Endodermal cell (in vitro differentiated cells): ENCODE measurements around the gene MFSD8. TPM values are rescaled to one million over a fixed set of nuclear protein-coding genes. Genes with fewer than 3 reads are reported as not detected.
"Not testable (repeated sequence)": the region's sequence is repeated elsewhere in the genome, so short reads cannot be mapped to it uniquely, and the experiment has no call there.

Experiments used
- DNase-seq: peaks from one replicate; pipeline ENCODE4 v3.0.0-alpha.2; 2017
- H3K27ac ChIP-seq: 2 replicates; pipeline ENCODE4 v1.5.1; 2013; ENCODE audit warnings: mild to moderate bottlenecking, low read depth, low read length, moderate library complexity
- H3K27me3 ChIP-seq: 2 replicates; pipeline ENCODE4 v1.6.1; 2013; ENCODE audit warnings: mild to moderate bottlenecking, low read length, moderate library complexity; ENCODE audit not compliant: insufficient read depth, control insufficient read depth, poor library complexity, severe bottlenecking
- H3K36me3 ChIP-seq: 2 replicates; pipeline ENCODE4 v1.7.0; 2013; ENCODE audit warnings: mild to moderate bottlenecking, low read length, moderate library complexity; ENCODE audit not compliant: control insufficient read depth, insufficient read depth
- H3K4me1 ChIP-seq: one replicate; pipeline ENCODE4 v1.7.0; 2013; ENCODE audit warnings: low read length; ENCODE audit not compliant: control insufficient read depth, insufficient read depth
- H3K4me3 ChIP-seq: 2 replicates; pipeline ENCODE4 v1.5.1; 2013; ENCODE audit warnings: mild to moderate bottlenecking, low read length, moderate library complexity
- H3K9ac ChIP-seq: 2 replicates; pipeline ENCODE4 v1.6.1; 2013; ENCODE audit warnings: mild to moderate bottlenecking, low read length, moderate library complexity; ENCODE audit not compliant: poor library complexity, severe bottlenecking; ENCODE audit errors: extremely low read depth
- H3K9me3 ChIP-seq: 2 replicates; pipeline ENCODE4 v1.6.1; 2013; ENCODE audit warnings: mild to moderate bottlenecking, low read length, moderate library complexity; ENCODE audit not compliant: control insufficient read depth
- H3K27ac Mint-ChIP-seq: 2 replicates; pipeline ENCODE4 v1.8.0; 2020; ENCODE audit warnings: mixed read lengths
- H3K27me3 Mint-ChIP-seq: 2 replicates; pipeline ENCODE4 v1.8.0; 2021; ENCODE audit warnings: mild to moderate bottlenecking, mixed read lengths; ENCODE audit not compliant: insufficient read depth
- H3K36me3 Mint-ChIP-seq: 2 replicates; pipeline ENCODE4 v1.8.0; 2020; ENCODE audit warnings: low read depth, mixed read lengths
- H3K4me1 Mint-ChIP-seq: 2 replicates; pipeline ENCODE4 v1.8.0; 2020; ENCODE audit warnings: mixed read lengths
- H3K4me3 Mint-ChIP-seq: 2 replicates; pipeline ENCODE4 v1.8.0; 2020; ENCODE audit warnings: mild to moderate bottlenecking, moderate library complexity, mixed read lengths
- H3K9me3 Mint-ChIP-seq: 2 replicates; pipeline ENCODE4 v1.8.0; 2020; ENCODE audit warnings: mild to moderate bottlenecking, mixed read lengths
- CTCF ChIP-seq: fragments of 200-600 bp; sonication (generic); conservative IDR thresholded peaks from 2 replicates; pipeline ENCODE4 v1.5.0; 2021; ENCODE audit warnings: antibody characterized with exemption, mild to moderate bottlenecking
- WGBS, 2 experiments: methylation state at CpG; one replicate each; pipeline versions ENCODE4 v1.1.5 to v1.1.7; 2013; ENCODE audit warnings: missing lambda C conversion rate in 2 of 2, mixed read lengths in 1 of 2; ENCODE audit not compliant: insufficient coverage in 1 of 2, insufficient read length in 1 of 2; 5-methylcytosine and 5-hydroxymethylcytosine counted together
- total RNA-seq, 2 donors: library from RNA; stranded (reverse); fragmentation: NEBNext Ultra II Directional in 1 of 2; extraction: Animal tissue kit (Norgen Biotek cat#: 25700) in 1 of 2; gene quantifications; 2 replicates in 1 of 2; 3 replicates in 1 of 2; pipeline ENCODE4 v1.2.1, GENCODE V29; 2021

MFSD8 gene
- total RNA-seq, 2 donors from 2014 or later: 23.8 to 25.2 TPM

- H3K27me3 ChIP-seq: no peaks in the 10 kb centered on the region
- no peak overlapping the region for H3K27ac ChIP-seq
- H3K27ac Mint-ChIP-seq: no peak overlapping the region
- peaks cover 44% of the 10 kb centered on the region for H3K36me3 ChIP-seq
- no peak overlapping the region for H3K9ac ChIP-seq
- H3K9me3 ChIP-seq: peaks cover 40% of the 10 kb centered on the region
- peak; percentile 27 for TF ChIP-seq CTCF
- H3K9me3 Mint-ChIP-seq: peaks cover 31% of the 10 kb centered on the region
- H3K4me3 Mint-ChIP-seq: no peak overlapping the region
- no peaks in the 10 kb centered on the region for H3K4me1 ChIP-seq
- H3K27me3 Mint-ChIP-seq: no peaks in the 10 kb centered on the region
- no peak for DNase-seq
- no peaks in the 10 kb centered on the region for H3K4me1 Mint-ChIP-seq
- H3K36me3 Mint-ChIP-seq: peaks cover 68% of the 10 kb centered on the region
- no peak overlapping the region for H3K4me3 ChIP-seq
- 91 to 100% methylated on average over 2 to 7 of the region's 8 CpGs for whole genome bisulfite sequencing, 2 experiments
Observed at GRCh38 chr4:127997534-127998388, 32.8 kb upstream of the MFSD8 start.

GRCh38 chr4:127996521-127996920 lies 31.5 kb upstream of the MFSD8 start:
- not testable (repeated sequence) for H3K4me1 Mint-ChIP-seq, H3K9ac ChIP-seq, H3K4me3 ChIP-seq, H3K4me3 Mint-ChIP-seq, H3K27me3 Mint-ChIP-seq, DNase-seq, H3K27me3 ChIP-seq, H3K4me1 ChIP-seq, H3K27ac ChIP-seq, H3K27ac Mint-ChIP-seq
- peaks cover 31% of the 10 kb centered on the region for H3K9me3 Mint-ChIP-seq
- WGBS, 2 experiments: 96 to 97% methylated on average over 6 of the region's 6 CpGs
- Histone ChIP-seq H3K36me3 (peaks cover 55% of the 10 kb centered on the region), H3K9me3 (peaks cover 40% of the 10 kb centered on the region)
- H3K36me3 Mint-ChIP-seq: peaks cover 69% of the 10 kb centered on the region

- Mint-ChIP-seq H3K36me3 (peaks cover 70% of the 10 kb centered on the region), H3K9me3 (peaks cover 31% of the 10 kb centered on the region), H3K4me1 (no peaks in the 10 kb centered on the region), H3K27me3 (no peaks in the 10 kb centered on the region), H3K4me3 (no peak overlapping the region), H3K27ac (no peak overlapping the region)
- no peak for TF ChIP-seq CTCF
- Histone ChIP-seq H3K9ac (no peak overlapping the region), H3K4me3 (no peak overlapping the region), H3K27me3 (no peaks in the 10 kb centered on the region), H3K9me3 (peaks cover 40% of the 10 kb centered on the region), H3K36me3 (peaks cover 55% of the 10 kb centered on the region), H3K27ac (no peak overlapping the region), H3K4me1 (no peaks in the 10 kb centered on the region)
- 89% methylated on average over 1 of the region's 1 CpG; no CpG with 5 or more reads in 1 of the 2 experiments for WGBS, 2 experiments
- no peak for DNase-seq
Observed at GRCh38 chr4:127995776-127996175, 30.8 kb upstream of the MFSD8 start.
